GM10248 (cell line): Measurements from ENCODE around the gene KRT83.
"Not testable (repeated sequence)": the region's sequence is repeated elsewhere in the genome, so short reads cannot be mapped to it uniquely, and the experiment has no call there.

Source experiments
- CTCF ChIA-PET: fragments of 300-600 bp; sonication (Branson Sonifier 250); formaldehyde crosslinking; extraction: SDS; loops from one replicate; lab custom pipeline; 2021; ENCODE audit warnings: antibody characterized with exemption; lab: Yijun Ruan, JAX
- POLR2A ChIA-PET: fragments of 350-650 bp; sonication (Branson Sonifier 250); formaldehyde crosslinking; extraction: SDS; loops from one replicate; lab custom pipeline; 2020; ENCODE audit warnings: antibody characterized with exemption; lab: Yijun Ruan, JAX
- DNase-seq: peaks from one replicate; pipeline ENCODE4 v3.0.0; 2012; ENCODE audit errors: extremely low spot score
- TF ChIP-seq, protein P1 (sequence below): IDR thresholded peaks from 2 replicates; pipeline ENCODE4 v1.5.1; 2012; ENCODE audit warnings: mild to moderate bottlenecking, low read depth; ENCODE audit errors: extremely low read depth, missing control alignments, control extremely low read depth

KRT83 gene

DNA sequence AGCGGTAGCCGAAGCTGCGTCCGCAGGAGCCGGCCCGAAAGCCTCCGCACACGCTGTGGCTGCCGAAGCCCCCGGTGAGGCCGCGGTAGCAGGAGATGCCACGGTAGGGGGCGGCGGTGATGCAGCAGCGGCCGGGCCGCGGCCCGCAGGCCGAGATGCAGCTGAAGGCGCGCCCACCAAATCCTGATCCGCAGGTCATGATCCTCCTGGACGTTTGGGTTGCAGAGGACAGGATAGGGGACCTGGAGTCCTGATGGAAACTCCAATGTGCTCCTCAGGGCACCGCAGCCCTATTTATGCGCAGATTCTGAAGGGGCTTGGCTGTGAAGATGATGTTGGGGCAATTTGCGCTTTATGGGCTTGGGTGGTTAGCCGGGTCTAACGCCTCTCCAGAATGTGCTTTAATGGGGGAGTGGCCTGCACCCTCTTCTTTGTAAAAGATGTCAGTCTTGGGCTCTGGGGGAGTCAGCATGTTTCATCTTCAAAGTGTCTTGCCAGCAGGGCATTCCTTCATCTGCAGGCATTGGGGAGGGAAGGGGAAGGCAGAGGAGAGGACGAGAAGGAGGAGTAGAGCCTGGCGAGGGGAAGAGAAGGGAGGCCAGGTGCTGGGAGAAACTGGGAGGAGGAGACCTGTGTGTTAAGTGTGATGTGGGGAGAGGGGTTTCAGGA, 29.8 kb downstream of the KRT83 start, which contains the start of gene KRT81:
KRT81 (minus strand) TSS at position 268 of the 669 bp plus-strand sequence; CDS start at position 199, 69 bp downstream.
- ChIA-PET POLR2A (no interaction called here), CTCF (interaction anchor here (4.3 kb wide), 1 partner anchor 13 kb away, joined by 39 read pairs; no protein-coding TSS in a partner anchor)
- TF ChIP-seq, protein P1, sequence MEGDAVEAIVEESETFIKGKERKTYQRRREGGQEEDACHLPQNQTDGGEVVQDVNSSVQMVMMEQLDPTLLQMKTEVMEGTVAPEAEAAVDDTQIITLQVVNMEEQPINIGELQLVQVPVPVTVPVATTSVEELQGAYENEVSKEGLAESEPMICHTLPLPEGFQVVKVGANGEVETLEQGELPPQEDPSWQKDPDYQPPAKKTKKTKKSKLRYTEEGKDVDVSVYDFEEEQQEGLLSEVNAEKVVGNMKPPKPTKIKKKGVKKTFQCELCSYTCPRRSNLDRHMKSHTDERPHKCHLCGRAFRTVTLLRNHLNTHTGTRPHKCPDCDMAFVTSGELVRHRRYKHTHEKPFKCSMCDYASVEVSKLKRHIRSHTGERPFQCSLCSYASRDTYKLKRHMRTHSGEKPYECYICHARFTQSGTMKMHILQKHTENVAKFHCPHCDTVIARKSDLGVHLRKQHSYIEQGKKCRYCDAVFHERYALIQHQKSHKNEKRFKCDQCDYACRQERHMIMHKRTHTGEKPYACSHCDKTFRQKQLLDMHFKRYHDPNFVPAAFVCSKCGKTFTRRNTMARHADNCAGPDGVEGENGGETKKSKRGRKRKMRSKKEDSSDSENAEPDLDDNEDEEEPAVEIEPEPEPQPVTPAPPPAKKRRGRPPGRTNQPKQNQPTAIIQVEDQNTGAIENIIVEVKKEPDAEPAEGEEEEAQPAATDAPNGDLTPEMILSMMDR, result no peak
- DNase-seq, result no peak

DNA sequence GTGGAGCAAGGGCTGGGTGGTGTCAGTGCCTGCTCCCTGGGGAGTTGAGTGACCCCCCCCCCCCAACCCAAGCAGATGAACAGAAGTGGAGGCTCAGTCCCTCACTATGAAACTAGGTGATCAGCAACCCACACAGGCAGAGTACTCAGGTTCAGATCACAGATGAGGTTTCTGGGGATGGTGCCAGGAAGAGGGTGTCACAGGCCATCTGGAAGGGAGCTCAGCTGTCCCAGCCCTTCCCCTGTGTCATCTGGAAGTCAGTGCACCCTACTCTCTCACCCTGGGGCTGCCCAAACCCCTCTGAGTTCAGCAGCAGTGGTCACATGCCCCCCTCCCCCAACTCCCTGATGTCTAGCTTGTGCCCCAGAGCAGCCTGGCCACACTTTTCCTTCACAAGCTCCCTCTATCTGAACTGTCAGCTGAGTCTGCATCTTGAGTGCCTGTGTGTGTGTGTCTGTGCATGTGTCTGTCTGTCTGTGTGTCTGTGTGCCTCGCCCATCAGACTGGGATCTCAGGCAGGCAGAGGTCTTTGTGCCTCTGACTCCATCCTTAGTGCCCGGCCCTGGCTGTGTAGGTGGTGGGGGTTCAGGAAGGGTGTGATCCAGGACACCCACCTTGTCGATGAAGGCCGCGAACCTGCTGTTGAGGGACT, 30.6 kb downstream of the KRT83 start:
- POLR2A ChIA-PET, CTCF ChIA-PET, DNase-seq: not testable (repeated sequence)

DNA sequence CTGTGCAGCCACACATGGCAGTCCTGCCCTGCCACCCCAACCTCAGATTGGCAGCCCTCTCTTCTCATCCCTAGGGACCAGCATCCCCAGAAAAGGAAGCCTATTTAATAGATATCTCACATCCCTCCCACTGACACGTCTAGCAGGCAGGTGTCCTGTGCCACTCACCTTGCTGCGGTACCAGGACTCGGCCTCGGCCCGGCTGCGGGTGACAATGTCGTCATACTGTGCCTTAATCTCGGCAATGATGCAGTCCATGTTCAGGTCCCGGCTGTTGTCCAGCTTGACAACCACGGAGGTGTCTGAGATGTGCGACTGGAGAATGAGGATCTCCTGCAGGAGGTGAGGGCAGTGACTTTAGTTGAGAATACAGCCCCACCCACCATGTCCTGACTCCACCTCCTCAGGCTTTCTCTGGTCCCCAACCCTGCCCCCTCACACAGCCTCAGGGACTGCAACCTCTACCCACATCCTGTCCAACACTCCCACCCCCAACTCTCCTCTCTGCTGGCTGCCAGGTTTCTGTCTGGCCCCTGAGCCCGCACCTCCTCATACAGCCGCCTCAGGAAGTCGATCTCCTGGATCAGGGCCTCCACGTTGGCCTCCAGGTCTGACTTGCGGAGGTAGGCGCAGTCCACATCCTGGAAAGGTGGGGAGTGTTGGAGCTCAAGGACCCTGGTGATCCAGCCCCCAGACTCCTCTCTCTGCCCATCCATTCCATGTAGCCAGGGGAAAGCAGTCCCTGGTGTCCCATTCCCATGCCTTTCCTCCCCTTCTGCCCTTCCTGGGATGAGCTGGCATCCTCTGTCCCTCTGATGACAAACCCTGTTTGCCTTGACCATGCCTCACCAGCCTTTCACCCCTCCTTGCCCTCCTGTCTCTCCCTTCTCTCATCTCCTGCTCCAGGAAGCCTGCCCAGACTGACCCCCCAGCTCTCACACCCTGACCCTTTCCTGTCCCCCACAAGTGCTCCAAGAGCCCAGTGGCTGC, 33.1 kb downstream of the KRT83 start:
- DNase-seq, POLR2A ChIA-PET: not testable (repeated sequence)
- CTCF ChIA-PET, result interaction anchor here (0.6 to 1.8 kb wide), 5 partner anchors 9 to 42 kb away, joined by 3 to 5 read pairs (median 3); no protein-coding TSS in a partner anchor

DNA sequence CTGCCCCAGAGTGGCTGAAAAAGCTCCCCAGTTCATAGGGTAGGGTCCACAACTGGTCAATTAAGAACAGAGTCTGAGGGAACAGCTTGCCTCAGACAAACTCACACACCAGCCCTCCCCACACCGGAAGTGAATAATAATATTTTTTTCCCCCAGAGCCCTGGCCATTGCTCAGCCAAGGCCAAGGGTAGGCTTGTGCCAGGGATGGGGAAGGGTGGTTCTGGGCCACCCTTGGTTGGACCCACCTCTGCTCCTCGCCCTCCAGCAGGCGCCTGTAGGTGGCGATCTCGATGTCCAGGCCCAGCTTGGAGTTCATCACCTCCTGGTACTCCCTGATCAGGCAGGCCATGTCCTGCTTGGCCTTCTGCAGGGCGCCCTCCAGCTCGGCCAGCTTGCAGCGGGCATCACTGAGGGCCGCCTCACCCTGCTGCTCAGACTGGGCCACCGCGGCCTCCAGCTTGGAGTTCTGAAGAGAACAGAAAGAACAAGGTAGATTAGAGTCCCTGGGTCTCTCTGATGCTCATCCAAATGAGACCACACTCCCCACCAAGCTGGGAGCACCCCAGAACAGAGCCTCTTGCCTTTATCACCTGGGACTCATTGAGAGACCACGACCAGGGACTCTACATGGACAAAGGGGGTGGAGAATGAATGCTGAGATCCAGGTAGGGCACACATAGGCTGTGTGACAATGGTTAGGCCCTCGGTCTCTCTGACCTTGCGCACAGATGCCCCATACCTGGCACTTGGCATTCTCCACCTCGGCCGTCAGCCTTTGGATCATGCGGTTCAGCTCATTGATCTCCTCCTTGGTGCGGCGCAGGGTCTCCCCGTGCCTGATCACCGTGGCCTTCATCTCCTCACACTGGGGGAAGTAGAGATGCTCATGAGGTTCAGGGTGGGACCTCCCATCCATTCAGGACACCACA, 34.1 kb downstream of the KRT83 start:
- POLR2A ChIA-PET, result interaction anchor here (0.6 kb wide), 1 partner anchor 755 kb away, joined by 3 read pairs; no protein-coding TSS in a partner anchor
- DNase-seq, result not testable (repeated sequence)
- CTCF ChIA-PET, result interaction anchor here (1.0 to 4.1 kb wide), 8 partner anchors 8 to 49 kb away, joined by 3 to 17 read pairs (median 6); partner anchors contain the start of gene KRT86

DNA sequence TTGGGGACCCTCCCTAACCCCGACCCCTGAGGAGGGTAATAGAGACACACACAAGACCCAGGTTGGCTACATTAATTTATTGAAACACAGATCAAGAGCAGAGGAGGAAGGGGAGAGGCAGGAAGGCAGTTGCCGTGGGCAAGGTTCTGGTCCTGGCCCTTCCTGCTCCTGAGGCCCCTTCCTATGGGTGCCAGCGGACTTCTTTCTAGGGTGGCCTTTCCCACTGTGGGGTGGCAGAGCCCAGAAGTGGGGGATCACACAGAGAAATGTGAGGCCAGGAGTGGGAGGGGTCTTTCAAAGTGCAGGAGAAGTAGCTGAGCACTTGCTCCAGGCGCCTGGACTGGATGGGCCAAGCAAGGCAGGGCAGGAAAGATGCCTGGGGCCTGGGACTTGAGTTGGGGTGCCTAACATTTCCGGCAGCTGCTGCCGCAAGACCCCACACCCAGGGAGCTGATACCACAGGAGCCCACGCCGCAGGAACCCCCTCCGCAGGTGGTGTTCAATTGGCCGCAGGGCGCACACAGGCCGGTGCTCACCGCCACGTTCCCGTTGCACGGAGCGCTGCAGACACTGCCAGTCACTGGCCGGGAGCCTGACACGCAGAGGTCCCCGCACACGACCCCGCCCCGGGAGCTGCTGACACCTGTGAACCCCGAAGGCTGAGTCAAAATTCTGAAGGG, 35.2 kb downstream of the KRT83 start:
- ChIA-PET POLR2A (no interaction called here), CTCF (interaction anchor here (1.0 to 4.1 kb wide), 7 partner anchors 9 to 48 kb away, joined by 3 to 17 read pairs (median 6); partner anchors contain the start of gene KRT86)
- TF ChIP-seq, protein P1, result no peak
- no peak for DNase-seq

DNA sequence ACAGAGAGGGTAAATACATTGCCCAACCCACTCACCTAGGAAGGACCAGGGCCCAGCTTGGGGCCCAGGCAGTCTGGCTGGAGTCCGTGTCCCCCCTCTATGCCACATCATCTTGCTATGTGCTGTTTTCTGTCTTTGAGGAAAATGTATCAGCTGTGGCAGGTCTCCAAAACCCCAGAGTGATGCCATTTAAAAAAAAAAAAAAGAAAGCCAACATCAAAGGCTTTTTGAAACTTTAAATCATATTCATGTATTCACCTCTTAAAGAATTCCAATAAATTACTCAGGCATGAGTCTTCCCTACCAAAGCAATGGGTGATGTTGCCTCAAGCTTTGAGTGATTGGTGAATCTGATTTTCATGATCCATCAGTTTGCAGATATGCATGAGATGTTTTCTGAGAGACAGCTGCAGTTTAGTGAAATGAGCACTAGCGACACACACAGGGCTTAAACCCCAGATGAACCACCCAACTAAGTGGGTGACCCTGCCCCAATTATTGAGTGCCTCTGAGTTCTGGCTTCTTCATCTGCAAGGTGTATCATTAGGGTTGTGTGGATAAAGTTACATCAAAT, 35.9 kb downstream of the KRT83 start:
- ChIA-PET POLR2A (no interaction called here), CTCF (interaction anchor here (0.8 to 4.1 kb wide), 2 partner anchors 42 to 128 kb away, joined by 3 to 17 read pairs; no protein-coding TSS in a partner anchor)
- TF ChIP-seq, protein P1, result no peak
- DNase-seq, result no peak
